Stimulated activated CD8-positive, alpha-beta memory T cell treated with anti-CD3 and anti-CD28 coated beads, Interleukin-15, amount 100 ng/mL, for 24 hours (primary cell): ENCODE data around the gene MYO7B.

Experiments
- DNase-seq: peaks from one replicate; pipeline ENCODE4 v3.0.0-alpha.2; 2020; ENCODE audit warnings: low read depth

MYO7B gene

GRCh38 chr2:127681976-127682857 is 146.7 kb downstream of the MYO7B start:
- DNase-seq, result no peak

DNA sequence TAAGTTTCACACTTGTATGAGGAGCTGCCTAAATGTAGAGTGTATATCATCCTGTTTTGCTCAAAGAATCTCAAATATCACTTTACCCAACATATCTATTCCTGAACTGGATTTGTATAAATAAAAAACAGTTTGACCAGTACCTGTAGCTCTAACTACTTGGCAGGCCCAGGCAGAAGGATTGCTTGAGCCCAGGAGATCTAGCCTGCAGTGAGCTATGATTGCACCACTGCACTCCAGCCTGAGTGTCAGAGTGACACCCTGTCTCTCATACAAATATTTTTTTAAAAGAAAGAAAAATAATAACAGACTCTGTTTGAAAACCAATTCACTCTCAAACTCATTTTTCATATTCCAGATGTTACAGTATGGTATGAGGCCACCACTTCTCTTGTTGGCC is 147.6 kb downstream of the MYO7B start:
- DNase-seq, result no peak

DNA sequence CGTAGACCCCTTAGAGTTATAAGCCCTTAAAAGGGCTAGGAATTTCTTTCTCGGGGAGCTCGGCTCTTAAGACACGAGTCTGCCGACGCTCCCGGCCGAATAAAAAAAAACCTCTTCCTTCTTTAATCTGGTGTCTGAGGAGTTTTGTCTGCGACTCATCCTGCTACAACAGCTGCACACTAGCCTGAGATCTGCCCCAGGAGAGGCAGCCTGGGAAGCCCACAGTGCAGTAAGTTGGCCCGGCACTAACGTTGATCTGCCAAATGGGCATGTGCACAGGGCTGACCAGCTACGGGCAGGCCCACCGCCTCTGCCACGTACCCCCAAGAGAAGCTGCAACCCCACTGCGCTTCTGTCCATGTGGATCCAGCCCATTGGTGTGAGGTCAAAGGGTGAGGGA is 148.3 kb downstream of the MYO7B start:
- no peak for DNase-seq

DNA sequence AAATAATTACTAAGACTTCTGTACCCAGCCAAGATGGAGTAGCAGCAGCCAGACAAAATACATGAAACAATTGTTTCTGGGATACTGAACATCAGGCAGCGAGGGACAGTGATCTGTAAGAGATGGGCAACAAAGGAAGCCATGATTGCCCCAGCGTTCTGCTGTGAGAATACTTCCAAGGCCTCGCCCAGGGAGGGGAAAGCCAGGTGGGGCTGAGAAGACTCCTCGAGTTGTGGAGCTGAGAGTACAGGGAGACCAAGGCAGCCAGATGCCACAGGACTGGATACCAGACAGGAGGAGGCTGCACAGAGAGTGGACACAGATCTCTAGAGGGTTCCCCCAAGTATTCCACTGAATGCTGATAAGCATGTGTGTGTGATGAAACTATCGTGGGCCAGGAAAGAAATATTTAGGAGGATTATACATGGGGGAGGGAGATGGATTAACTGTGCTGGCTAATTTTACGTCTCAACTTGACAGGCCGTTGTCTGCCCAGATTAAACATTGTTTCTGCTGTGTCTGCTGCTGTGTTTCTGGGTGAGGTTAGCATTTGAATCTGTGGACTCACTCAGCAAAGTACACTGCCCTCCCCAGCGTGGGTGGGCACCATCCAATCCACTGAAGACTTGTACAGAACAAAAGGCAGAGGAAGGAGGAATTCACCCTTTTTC is 150.1 kb downstream of the MYO7B start:
- DNase-seq, result no peak
